BE2C (cell line): ENCODE data around the gene PLA2G6.
A peak's percentile ranks its signal among the peaks of the same experiment; 100 is the strongest.

ENCODE experiments used
- DNase-seq: peaks from one replicate; pipeline ENCODE4 v3.0.0-alpha.2; 2020
- H3K27me3 ChIP-seq: fragments of 250-450 bp; sonication (Bioruptor Pico); 2 replicates; pipeline ENCODE4 v1.5.1; 2020; ENCODE audit warnings: mild to moderate bottlenecking
- H3K36me3 ChIP-seq: fragments of 250-450 bp; sonication (Bioruptor Pico); 2 replicates; pipeline ENCODE4 v1.5.1; 2020; ENCODE audit warnings: mild to moderate bottlenecking
- H3K4me1 ChIP-seq: fragments of 250-450 bp; sonication (Bioruptor Pico); 2 replicates; pipeline ENCODE4 v1.5.1; 2020
- H3K4me3 ChIP-seq: 2 replicates; pipeline ENCODE4 v1.5.1; 2011; ENCODE audit warnings: low read depth, low read length
- H3K9me3 ChIP-seq: fragments of 250-450 bp; sonication (Bioruptor Pico); 2 replicates; pipeline ENCODE4 v1.5.1; 2020
- CTCF ChIP-seq: IDR thresholded peaks from 2 replicates; pipeline ENCODE4 v1.5.1; 2012; ENCODE audit warnings: mild to moderate bottlenecking, low read depth, low read length

PLA2G6 gene

DNA sequence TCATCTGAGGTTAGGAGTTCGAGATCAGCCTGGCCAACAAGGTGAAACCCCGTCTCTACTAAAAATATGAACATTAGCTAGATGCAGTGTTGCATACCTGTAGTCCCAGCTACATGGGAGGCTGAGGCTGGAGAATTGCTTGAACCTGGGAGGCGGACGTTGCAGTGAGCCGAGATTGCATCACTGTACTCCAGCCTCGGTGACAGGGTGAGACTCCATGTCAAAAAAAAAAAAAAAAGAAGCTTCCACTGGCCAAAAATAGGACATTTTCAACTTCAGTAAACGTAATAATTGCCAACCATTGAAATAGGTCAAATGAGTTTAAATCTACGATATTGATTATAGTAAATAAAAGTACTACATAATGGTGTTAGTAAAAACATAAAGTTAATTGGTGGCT lies 78.0 kb downstream of the PLA2G6 start:
- Histone ChIP-seq H3K4me1 (no peaks in the 10 kb centered on the region), H3K9me3 (no peaks in the 10 kb centered on the region), H3K27me3 (no peaks in the 10 kb centered on the region), H3K4me3 (no peak overlapping the region), H3K36me3 (no peaks in the 10 kb centered on the region)
- TF ChIP-seq CTCF = no peak
- no peak for DNase-seq

GRCh38 chr22:38098410-38099249 lies 83.0 kb downstream of the PLA2G6 start:
- H3K36me3 ChIP-seq = no peaks in the 10 kb centered on the region
- no peaks in the 10 kb centered on the region for H3K4me1 ChIP-seq
- H3K4me3 ChIP-seq = no peak overlapping the region
- H3K27me3 ChIP-seq = no peaks in the 10 kb centered on the region
- no peak for DNase-seq
- no peak for TF ChIP-seq CTCF
- no peaks in the 10 kb centered on the region for H3K9me3 ChIP-seq

- Histone ChIP-seq H3K4me3 (no peak overlapping the region), H3K4me1 (no peaks in the 10 kb centered on the region), H3K9me3 (no peaks in the 10 kb centered on the region), H3K36me3 (no peaks in the 10 kb centered on the region), H3K27me3 (no peaks in the 10 kb centered on the region)
- DNase-seq = peak; percentile 12
- TF ChIP-seq CTCF = no peak
These were observed 83.8 kb downstream of the PLA2G6 start for GRCh38 chr22:38097557-38098409.

DNA sequence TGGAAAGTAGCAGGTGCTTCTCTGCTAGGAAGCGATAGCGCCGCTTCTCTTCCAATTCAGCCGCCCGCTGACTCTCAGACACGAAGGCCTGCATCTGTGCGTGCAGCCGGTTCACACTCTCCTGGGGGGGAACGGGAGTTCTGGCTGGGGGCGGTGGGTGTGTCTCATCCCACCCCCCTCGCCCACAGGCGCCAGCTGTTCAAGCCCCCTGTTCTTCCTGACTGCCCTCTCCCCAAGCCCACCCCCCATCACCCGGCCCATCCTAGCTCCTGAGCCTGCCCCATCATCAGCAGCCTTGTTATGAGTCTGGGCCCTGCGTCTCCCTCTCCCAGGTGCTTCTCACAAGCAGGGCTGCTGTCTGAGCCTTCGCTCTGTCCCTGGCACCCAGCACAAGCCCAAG lies 84.6 kb downstream of the PLA2G6 start:
- Histone ChIP-seq H3K9me3 (no peaks in the 10 kb centered on the region), H3K4me3 (no peak overlapping the region), H3K4me1 (no peaks in the 10 kb centered on the region), H3K36me3 (no peaks in the 10 kb centered on the region), H3K27me3 (no peaks in the 10 kb centered on the region)
- DNase-seq = no peak
- no peak for TF ChIP-seq CTCF

DNA sequence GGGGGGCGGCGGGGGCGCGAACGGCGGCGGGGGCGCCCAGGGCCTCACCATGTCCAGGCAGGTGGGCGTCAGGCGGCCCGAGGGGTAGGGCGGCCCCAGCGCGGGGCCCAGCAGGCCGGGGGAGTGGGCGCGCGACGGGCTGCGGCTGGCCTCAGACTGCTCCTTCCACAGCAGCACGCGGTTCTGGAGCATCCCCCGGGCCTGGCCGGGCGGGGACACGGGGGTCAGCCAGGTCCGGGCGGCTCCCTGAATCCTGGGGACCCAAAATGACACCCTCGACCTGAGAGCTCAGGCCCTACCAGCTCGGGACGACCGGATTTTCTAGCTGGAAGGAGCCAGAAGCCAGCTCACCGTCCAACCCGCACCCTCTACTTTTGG lies 92.2 kb downstream of the PLA2G6 start:
- Histone ChIP-seq H3K36me3 (no peaks in the 10 kb centered on the region), H3K4me1 (no peaks in the 10 kb centered on the region), H3K4me3 (no peak overlapping the region), H3K27me3 (peaks cover 7% of the 10 kb centered on the region), H3K9me3 (no peaks in the 10 kb centered on the region)
- TF ChIP-seq CTCF = no peak
- DNase-seq = no peak
